HepG2 (cell line): ENCODE data around the gene OR5A1. TPM values are rescaled to one million over a fixed set of nuclear protein-coding genes. Genes with fewer than 3 reads are reported as not detected.

Experiments
- ATAC-seq: fragments of 200-7000 bp; cut with Tn5 transposase; 3 replicates; pipeline ENCODE4 v1.9.1; 2020; ENCODE audit warnings: mild to moderate bottlenecking, moderate library complexity
- BruUV-seq: library from RNA; stranded (reverse); fragments of 400-500 nt; replicated peaks from 2 replicates; lab custom pipeline; 2021; lab: Mats Ljungman, UMichigan
- CTCF ChIA-PET: fragments of 300-600 bp; formaldehyde crosslinking; extraction: SDS; loops from one replicate; lab custom pipeline; 2021; ENCODE audit warnings: low total read pairs, inconsistent platforms, low intra/inter-chr PET ratio; lab: Yijun Ruan, JAX
- POLR2A ChIA-PET: fragments of 350-600 bp; sonication (Branson Sonifier 250); formaldehyde crosslinking; loops from one replicate; lab custom pipeline; 2020; ENCODE audit warnings: antibody characterized with exemption, inconsistent platforms; lab: Yijun Ruan, JAX
- DNase-seq: peaks from one replicate; pipeline ENCODE4 v3.0.0-alpha.2; 2015; ENCODE audit warnings: low spot score
- FAIRE-seq: peaks from 3 replicates; lab custom pipeline; 2011; peaks lifted over from hg19 to GRCh38; lab: Jason Lieb, UNC
- H2AFZ ChIP-seq: one replicate; pipeline ENCODE4 v1.6.1; 2011; ENCODE audit warnings: low read length, inconsistent platforms
- H3K27ac ChIP-seq: fragments of 300-600 bp; 3 replicates; pipeline ENCODE4 v1.8.0; 2011; ENCODE audit warnings: mixed run types, mild to moderate bottlenecking, mixed read lengths, low read length, inconsistent platforms; ENCODE audit not compliant: insufficient read depth; ENCODE audit errors: extremely low read length
- H3K27me3 ChIP-seq, 2 experiments: fragments of 200-600 bp in 1 of 2; 2 replicates in 1 of 2; 3 replicates in 1 of 2; pipeline versions ENCODE4 v1.6.0 to v1.8.0; 2011; ENCODE audit warnings: low read length in 2 of 2, mild to moderate bottlenecking in 2 of 2, moderate library complexity in 2 of 2, inconsistent platforms in 1 of 2; ENCODE audit not compliant: insufficient read depth in 2 of 2, control insufficient read depth in 1 of 2
- H3K36me3 ChIP-seq, 2 experiments: fragments of 200-600 bp in 1 of 2; replicated peaks in 1 of 2; 2 replicates in 1 of 2; 3 replicates in 1 of 2; pipeline versions ENCODE4 v1.5.1 to v1.8.0; 2011; ENCODE audit warnings: low read length in 2 of 2, inconsistent platforms in 1 of 2; ENCODE audit not compliant: insufficient read depth in 2 of 2, control insufficient read depth in 1 of 2
- H3K4me1 ChIP-seq: 2 replicates; pipeline ENCODE4 v1.5.1; 2012; ENCODE audit warnings: low read length, inconsistent platforms; ENCODE audit not compliant: insufficient read depth
- H3K4me2 ChIP-seq: 2 replicates; pipeline ENCODE4 v1.6.0; 2011; ENCODE audit warnings: low read depth, low read length, inconsistent platforms
- H3K4me3 ChIP-seq, 3 experiments: fragments of 200-600 bp in 1 of 3; sonication (generic), shearing (Covaris generic) in 1 of 3; replicated peaks in 1 of 3; 2 replicates each; pipeline ENCODE4 v1.5.1; 2011 to 2016; ENCODE audit warnings: low read length in 3 of 3, inconsistent platforms in 2 of 3, low read depth in 2 of 3, mild to moderate bottlenecking in 2 of 3, control low read depth in 1 of 3, mixed read lengths in 1 of 3; ENCODE audit not compliant: insufficient read depth in 1 of 3
- H3K79me2 ChIP-seq: one replicate; pipeline ENCODE4 v1.6.1; 2011; ENCODE audit warnings: low read length, inconsistent platforms; ENCODE audit not compliant: insufficient read depth
- H3K9ac ChIP-seq: 2 replicates; pipeline ENCODE4 v1.6.0; 2011; ENCODE audit warnings: mild to moderate bottlenecking, low read depth, low read length, inconsistent platforms; ENCODE audit not compliant: insufficient read depth
- H3K9me3 ChIP-seq: 2 replicates; pipeline ENCODE4 v1.5.1; 2012; ENCODE audit warnings: mild to moderate bottlenecking, low read length
- H4K20me1 ChIP-seq: 2 replicates; pipeline ENCODE4 v1.6.0; 2011; ENCODE audit warnings: inconsistent platforms, mild to moderate bottlenecking, low read length, moderate library complexity; ENCODE audit not compliant: insufficient read depth
- ATF4 ChIP-seq, 2 experiments: fragments of 450-650 bp in 1 of 2; sonication (generic) in 1 of 2; formaldehyde crosslinking; IDR thresholded peaks; 2 replicates each; pipeline versions ENCODE4 v1.5.0 to v1.8.0; 2020 to 2022; ENCODE audit warnings: mild to moderate bottlenecking in 1 of 2, missing genetic modification reagents in 1 of 2
- BRCA1 ChIP-seq: sonication (generic); formaldehyde crosslinking; IDR thresholded peaks from 2 replicates; pipeline ENCODE4 v1.4.0; 2020; ENCODE audit warnings: missing genetic modification reagents
- FOXJ3 ChIP-seq: sonication (generic); formaldehyde crosslinking; IDR thresholded peaks from 2 replicates; pipeline ENCODE4 v1.4.0; 2020; ENCODE audit warnings: missing genetic modification reagents, mild to moderate bottlenecking, borderline replicate concordance
- GABPB1 ChIP-seq: IDR thresholded peaks from 2 replicates; pipeline ENCODE4 v1.6.1; 2016; ENCODE audit warnings: mild to moderate bottlenecking, missing genetic modification reagents, moderate library complexity, missing compliant biosample characterization
- NFE2L2 ChIP-seq: fragments of 150-350 bp; IDR thresholded peaks from 2 replicates; pipeline ENCODE4 v1.6.1; 2014; ENCODE audit warnings: low read length
- SP1 ChIP-seq, 2 experiments: fragments of 450-650 bp in 1 of 2; sonication (generic) in 1 of 2; formaldehyde crosslinking in 1 of 2; IDR thresholded peaks; 2 replicates each; pipeline versions ENCODE4 v1.4.0 to v1.6.1; 2016 to 2020; ENCODE audit warnings: missing genetic modification reagents in 1 of 2
- SRSF9 ChIP-seq: fragments of 200-400 bp; formaldehyde crosslinking; IDR thresholded peaks from 2 replicates; pipeline ENCODE4 v1.6.1; 2018; ENCODE audit warnings: borderline replicate concordance, mild to moderate bottlenecking, low read depth, low read length; ENCODE audit not compliant: insufficient read depth, poor library complexity, severe bottlenecking
- TEAD3 ChIP-seq: optimal IDR thresholded peaks from 2 replicates; pipeline ENCODE3; 2016; ENCODE audit warnings: borderline replicate concordance
- ZMYM4 ChIP-seq: sonication (generic); formaldehyde crosslinking; IDR thresholded peaks from 2 replicates; pipeline ENCODE4 v1.8.1; 2023; ENCODE audit warnings: mild to moderate bottlenecking, missing genetic modification reagents
- ZNF432 ChIP-seq: sonication (generic); formaldehyde crosslinking; IDR thresholded peaks from 2 replicates; pipeline ENCODE4 v1.5.0; 2020; ENCODE audit warnings: missing genetic modification reagents, mild to moderate bottlenecking, borderline replicate concordance
- ZNF577 ChIP-seq: sonication (generic); formaldehyde crosslinking; IDR thresholded peaks from 2 replicates; pipeline ENCODE4 v1.4.0; 2020; ENCODE audit warnings: mild to moderate bottlenecking, low read depth, missing genetic modification reagents, borderline replicate concordance
- ZNF615 ChIP-seq: sonication (generic); formaldehyde crosslinking; IDR thresholded peaks from 2 replicates; pipeline ENCODE4 v1.5.0; 2020; ENCODE audit warnings: mild to moderate bottlenecking, missing genetic modification reagents, borderline replicate concordance
- WGBS: methylation state at CpG from one replicate; pipeline ENCODE4 v1.1.6; 2017; ENCODE audit warnings: low lambda C conversion rate; 5-methylcytosine and 5-hydroxymethylcytosine counted together
- in situ Hi-C: cut with HindIII; loops from 2 replicates; pipeline ENCODE4 v1.10.0; 2017; ENCODE audit warnings: low pct_unique_long_range_greater_than_20kb; ENCODE audit not compliant: extremely low pct_ligation_motif_present
- intact Hi-C: fragments of 100-400 bp; cut with micrococcal nuclease; formaldehyde crosslinking; loops from one replicate; pipeline ENCODE4 v1.10.0; 2022; ENCODE audit not compliant: unreplicated experiment
- polyA plus RNA-seq, 8 experiments: library from polyadenylated mRNA; depleted of rRNA in 3 of 8; stranded (reverse) in 7 of 8; unstranded in 1 of 8; fragments of >200 nt; fragmentation: Illumina TruSeq in 4 of 8; extraction: Trizol in 4 of 8; gene quantifications; 2 replicates each; pipeline versions ENCODE4 v1.2.1 to v1.2.3, GENCODE V29; 2011 to 2016; ENCODE audit warnings: low read depth in 4 of 8, missing spikeins in 1 of 8, mixed read lengths in 1 of 8; ENCODE audit not compliant: insufficient read depth in 1 of 8
- total RNA-seq, 5 experiments: library from RNA; depleted of rRNA; stranded (reverse); fragments of >200 nt; fragmentation: Illumina TruSeq; extraction: Trizol; gene quantifications; 2 replicates each; pipeline ENCODE4 v1.2.3, GENCODE V29; 2016; ENCODE audit warnings: low read depth in 1 of 5
- TF ChIP-seq, protein P1 (sequence below): IDR thresholded peaks from 2 replicates; pipeline ENCODE4 v1.6.1; 2016; ENCODE audit warnings: missing compliant biosample characterization, missing genetic modification reagents, borderline replicate concordance

The OR5A1 gene
- total and polyA plus RNA-seq, 2 of the 13 experiments (the other 11 are each of a cell fraction or from before 2014, with no cell fraction given): not detected

- no peak for TF ChIP-seq ZNF615 (CRISPR knock-in tag)
- no peak for TF ChIP-seq ZNF577 (CRISPR knock-in tag)
- TF ChIP-seq ZNF432 (CRISPR knock-in tag): no peak
- TF ChIP-seq NFE2L2: no peak
These were observed 18.1 kb upstream of the OR5A1 start (continued) for GRCh38 chr11:59418156-59418555.

- no peak for ATAC-seq
- BruUV-seq: no TSS peak
- ChIA-PET POLR2A (no interaction called here), CTCF (no interaction called here)
- FAIRE-seq: no peak
- Histone ChIP-seq H3K27me3 (no peaks in the 10 kb centered on the region), H3K9me3 (no peaks in the 10 kb centered on the region), H3K4me2 (no peak overlapping the region), H3K27ac (no peak overlapping the region), H2AFZ (no peak overlapping the region), H4K20me1 (no peaks in the 10 kb centered on the region), H3K4me1 (no peaks in the 10 kb centered on the region), H3K4me3 (no peak overlapping the region), H3K79me2 (no peaks in the 10 kb centered on the region), H3K9ac (no peak overlapping the region), H3K36me3 (no peaks in the 10 kb centered on the region)
- 5% methylated on average over 2 of the region's 2 CpGs for WGBS
- TF ChIP-seq ZMYM4 (no peak), SP1 (IDR thresholded peaks at IDR 0.05) (no peak), SP1 (CRISPR knock-in tag; IDR thresholded peaks at IDR 0.05) (no peak), BRCA1 (CRISPR knock-in tag) (no peak), TEAD3 (no peak), ATF4 (CRISPR knock-in tag; IDR thresholded peaks at IDR 0.05) (no peak), GABPB1 (CRISPR knock-in tag) (no peak), SRSF9 (no peak), FOXJ3 (no peak)
- TF ChIP-seq, protein P1, sequence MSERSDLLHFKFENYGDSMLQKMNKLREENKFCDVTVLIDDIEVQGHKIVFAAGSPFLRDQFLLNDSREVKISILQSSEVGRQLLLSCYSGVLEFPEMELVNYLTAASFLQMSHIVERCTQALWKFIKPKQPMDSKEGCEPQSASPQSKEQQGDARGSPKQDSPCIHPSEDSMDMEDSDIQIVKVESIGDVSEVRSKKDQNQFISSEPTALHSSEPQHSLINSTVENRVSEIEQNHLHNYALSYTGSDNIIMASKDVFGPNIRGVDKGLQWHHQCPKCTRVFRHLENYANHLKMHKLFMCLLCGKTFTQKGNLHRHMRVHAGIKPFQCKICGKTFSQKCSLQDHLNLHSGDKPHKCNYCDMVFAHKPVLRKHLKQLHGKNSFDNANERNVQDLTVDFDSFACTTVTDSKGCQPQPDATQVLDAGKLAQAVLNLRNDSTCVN (CRISPR knock-in tag): no peak
- in situ Hi-C loops: no loop called here
- intact Hi-C loops: no loop called here
- no peak for DNase-seq
These were observed 12.4 kb upstream of the OR5A1 start for GRCh38 chr11:59423835-59424234.
